ENCODE data around the gene NME3.
"Not testable (repeated sequence)": the region's sequence is repeated elsewhere in the genome, so short reads cannot be mapped to it uniquely, and the experiment has no call there.

The NME3 gene

DNA sequence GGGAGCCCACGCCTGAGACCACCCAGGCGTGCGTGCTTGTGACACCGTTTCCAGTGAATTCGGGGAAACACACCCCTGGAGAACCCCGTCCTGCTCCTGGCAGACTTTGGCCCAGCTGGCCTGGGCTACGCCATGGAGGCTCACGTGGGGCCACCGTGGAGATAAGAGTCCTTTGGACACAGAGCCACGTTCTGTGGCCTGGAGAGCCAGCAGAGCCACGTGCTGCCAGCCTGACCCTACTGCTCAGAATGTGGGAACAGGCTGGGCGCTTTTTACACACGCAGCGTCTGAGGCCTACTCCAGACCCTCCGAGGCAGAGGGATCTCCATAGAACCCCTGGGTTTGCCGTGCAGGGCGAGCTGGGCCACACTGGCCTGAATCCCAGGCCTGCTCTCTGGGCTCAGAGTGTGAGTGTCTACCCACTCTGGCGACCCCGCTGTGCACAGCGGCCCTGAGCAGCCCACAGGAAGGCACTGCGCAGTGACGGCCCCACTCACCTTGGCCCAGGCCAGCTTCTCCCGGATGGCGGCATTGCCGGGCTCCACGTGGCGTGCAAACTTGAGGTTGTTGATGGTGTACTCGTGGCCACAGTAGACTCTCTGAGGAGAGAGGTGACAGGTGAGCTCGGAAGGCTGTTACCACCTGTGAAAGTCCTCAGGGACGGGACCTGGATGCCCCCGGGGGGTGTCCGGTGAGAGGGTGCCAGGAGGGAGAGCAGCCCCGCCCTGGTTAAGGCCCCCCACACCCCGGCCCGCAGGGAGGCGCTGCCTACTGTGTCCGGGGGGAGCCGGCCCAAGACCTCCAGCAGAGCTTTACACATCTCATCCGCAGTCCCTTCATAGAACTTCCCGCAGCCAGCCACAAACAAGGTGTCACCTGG, 45.3 kb upstream of the NME3 start:
- H3K27me3 ChIP-seq = no peaks in the 10 kb centered on the region
- peaks cover 16 to 86% (median 53%) of the 10 kb centered on the region in 11 experiments for H3K36me3 ChIP-seq

DNA sequence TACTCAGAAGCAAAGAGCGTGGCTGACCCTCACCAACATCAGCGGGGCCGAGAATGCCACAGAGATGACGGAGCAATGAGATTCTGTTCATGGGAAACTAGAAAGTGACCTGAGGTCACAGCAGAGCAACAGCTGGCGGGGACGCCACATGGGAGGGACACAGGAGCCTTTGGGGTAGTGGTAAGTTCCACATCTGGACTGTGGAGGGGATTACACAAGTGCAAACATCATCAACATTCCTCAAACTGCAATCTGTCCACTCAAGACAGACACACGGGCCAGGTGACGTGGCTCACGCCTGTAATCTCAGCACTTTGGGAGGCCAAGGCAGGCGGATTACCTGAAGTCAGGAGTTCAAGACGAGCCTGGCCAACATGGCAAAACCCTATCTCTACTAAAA, 44.1 kb upstream of the NME3 start:
- Histone ChIP-seq H3K27me3 (no peaks in the 10 kb centered on the region), H3K4me3 (no peak overlapping the region), H4K20me1 (peaks cover 0 to 43% (median 8%) of the 10 kb centered on the region in 11 experiments; a peak in 9 of 22 replicates), H3K27ac (no peak overlapping the region), H3K4me2 (no peak overlapping the region), H3K4me1 (peaks cover 5 to 12% (median 11%) of the 10 kb centered on the region in 10 experiments; a peak in 16 of 20 replicates), H3K36me3 (peaks cover 16 to 86% (median 48%) of the 10 kb centered on the region in 11 experiments), H3K9me3 (replicated peaks in 1 of 11) (no peaks in the 10 kb centered on the region), H3K9ac (no peak overlapping the region)
- TF ChIP-seq Cebpa-rat (IDR thresholded peaks at IDR 0.05) = no peak

More for the DNA sequence above, 45.3 kb upstream of the NME3 start:
- peaks cover 5 to 12% (median 11%) of the 10 kb centered on the region in 10 experiments; a peak in 16 of 20 replicates for H3K4me1 ChIP-seq
- H3K4me3 ChIP-seq = no peak overlapping the region
- no peak overlapping the region; a peak in 1 of 22 replicates for H3K9ac ChIP-seq
- H3K4me2 ChIP-seq = no peak overlapping the region
- H4K20me1 ChIP-seq = peaks cover 0 to 46% (median 6%) of the 10 kb centered on the region in 11 experiments; a peak in 11 of 22 replicates
- TF ChIP-seq Cebpa-rat (IDR thresholded peaks at IDR 0.05) = no peak
- no peak overlapping the region for H3K27ac ChIP-seq
- H3K9me3 ChIP-seq (replicated peaks in 1 of 11) = no peaks in the 10 kb centered on the region

DNA sequence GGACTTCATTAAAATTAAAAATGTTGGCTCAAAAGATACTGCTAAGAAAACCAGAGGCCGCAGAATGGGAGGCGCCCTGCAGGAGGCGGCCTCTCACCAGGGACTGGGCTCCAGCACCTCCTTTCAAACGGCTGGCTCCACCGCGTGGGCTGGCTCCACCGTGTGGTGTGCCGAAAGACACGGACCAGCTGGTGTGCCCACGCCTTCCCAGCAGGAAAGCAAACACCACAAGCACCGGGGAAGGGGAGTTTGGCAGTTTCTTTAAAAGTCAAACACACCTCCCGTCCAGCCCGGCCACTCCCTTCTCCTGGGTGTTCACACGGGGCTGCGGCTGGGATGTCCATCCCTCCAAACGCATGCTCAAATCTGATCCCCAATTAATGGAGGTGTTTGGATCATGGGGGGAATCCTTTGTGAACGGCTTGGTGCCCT, 41.4 kb upstream of the NME3 start:
- H3K27ac ChIP-seq = peak overlapping the region in 5 of 11 experiments; percentile 16 to 60 (median 56); a peak in 8 of 22 replicates
- H3K4me2 ChIP-seq = peak overlapping the region in 9 of 11 experiments; percentile 4 to 47 (median 36); a peak in 13 of 22 replicates
- H3K4me3 ChIP-seq = no peak overlapping the region
- H3K9ac ChIP-seq = peak overlapping the region in 6 of 11 experiments; percentile 17 to 47 (median 38); a peak in 7 of 22 replicates
- H3K9me3 ChIP-seq (replicated peaks in 1 of 11) = no peaks in the 10 kb centered on the region
- H3K36me3 ChIP-seq = peaks cover 38 to 86% (median 59%) of the 10 kb centered on the region in 11 experiments
- H4K20me1 ChIP-seq = peaks cover 0 to 36% (median 9%) of the 10 kb centered on the region in 11 experiments; a peak in 8 of 22 replicates
- H3K27me3 ChIP-seq = no peaks in the 10 kb centered on the region
- no peak for TF ChIP-seq Cebpa-rat (IDR thresholded peaks at IDR 0.05)
- peaks cover 5 to 12% (median 11%) of the 10 kb centered on the region in 10 experiments; a peak in 16 of 20 replicates for H3K4me1 ChIP-seq

DNA sequence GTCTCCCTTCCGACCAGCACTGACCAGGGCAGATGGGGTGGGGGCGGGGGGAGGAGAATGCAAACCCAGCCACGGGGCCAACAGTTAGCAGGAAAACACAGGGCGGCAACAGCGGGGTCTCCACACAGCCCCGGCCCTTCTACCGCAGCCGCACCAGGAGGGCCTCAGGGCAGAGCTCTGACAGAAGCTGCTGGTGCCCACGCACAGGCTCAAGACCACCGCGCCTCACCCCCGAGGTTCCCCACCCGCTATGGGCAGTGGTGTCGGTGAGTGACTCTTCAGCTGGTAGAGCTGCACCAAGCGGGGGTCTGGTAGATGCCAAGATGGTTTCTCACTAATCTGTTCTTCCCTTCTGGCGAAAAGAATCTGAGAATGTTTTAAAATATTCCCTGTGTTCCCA, 39.2 kb upstream of the NME3 start:
- Histone ChIP-seq H3K27ac (no peak overlapping the region), H3K36me3 (peaks cover 33 to 85% (median 57%) of the 10 kb centered on the region in 11 experiments), H3K9me3 (replicated peaks in 1 of 11) (no peaks in the 10 kb centered on the region), H4K20me1 (peaks cover 0 to 36% (median 5%) of the 10 kb centered on the region in 11 experiments; a peak in 5 of 22 replicates), H3K27me3 (no peaks in the 10 kb centered on the region), H3K4me2 (no peak overlapping the region), H3K4me3 (no peak overlapping the region), H3K9ac (peak overlapping the region in 1 of 11 experiments; percentile 26; a peak in 1 of 22 replicates), H3K4me1 (peaks cover 5 to 12% (median 11%) of the 10 kb centered on the region in 10 experiments; a peak in 16 of 20 replicates)
- TF ChIP-seq Cebpa-rat (IDR thresholded peaks at IDR 0.05) = no peak

- H4K20me1 ChIP-seq = peaks cover 0 to 32% (median 5%) of the 10 kb centered on the region in 11 experiments; a peak in 4 of 22 replicates
- TF ChIP-seq Cebpa-rat (IDR thresholded peaks at IDR 0.05) = no peak
- H3K36me3 ChIP-seq = peaks cover 31 to 85% (median 57%) of the 10 kb centered on the region in 11 experiments
- no peak overlapping the region for H3K9ac ChIP-seq
- no peak overlapping the region for H3K4me3 ChIP-seq
- H3K27me3 ChIP-seq = no peaks in the 10 kb centered on the region
- no peak overlapping the region for H3K4me2 ChIP-seq
- H3K9me3 ChIP-seq (replicated peaks in 1 of 11) = no peaks in the 10 kb centered on the region
- peaks cover 5 to 14% (median 12%) of the 10 kb centered on the region in 10 experiments; a peak in 16 of 20 replicates for H3K4me1 ChIP-seq
- no peak overlapping the region for H3K27ac ChIP-seq
These were observed 38.8 kb upstream of the NME3 start for GRCh38 chr16:1810106-1810505.

DNA sequence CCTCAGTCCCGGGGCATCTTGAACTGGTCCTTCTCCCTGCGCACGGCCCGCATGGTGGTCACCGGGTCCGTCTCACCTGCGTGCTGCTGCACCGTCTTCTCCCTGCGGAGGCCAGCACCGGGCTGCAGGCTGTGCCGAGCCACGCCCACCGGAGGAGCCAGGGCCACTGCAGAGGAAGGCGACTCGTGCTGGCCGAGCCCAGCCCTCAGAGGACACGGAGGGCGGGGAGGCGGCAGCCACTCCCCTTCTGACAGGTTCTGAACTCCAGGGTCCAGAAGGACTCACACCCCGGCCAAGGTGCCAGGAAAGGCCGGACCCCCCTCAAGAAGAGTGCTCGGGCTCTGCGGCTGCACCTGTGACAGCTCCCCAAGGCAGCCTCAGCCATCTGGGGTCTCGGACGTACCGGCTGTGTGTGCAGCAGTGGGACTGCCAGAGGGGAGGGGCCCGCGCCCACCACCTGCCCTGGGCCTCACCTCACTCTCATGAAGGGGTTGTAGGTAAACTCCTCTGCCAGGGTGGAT, 38.0 kb upstream of the NME3 start:
- Histone ChIP-seq H4K20me1 (peaks cover 0 to 30% (median 5%) of the 10 kb centered on the region in 11 experiments; a peak in 4 of 22 replicates), H3K27ac (no peak overlapping the region), H3K4me3 (no peak overlapping the region), H3K27me3 (no peaks in the 10 kb centered on the region), H3K9ac (no peak overlapping the region), H3K9me3 (replicated peaks in 1 of 11) (no peaks in the 10 kb centered on the region), H3K4me1 (peaks cover 5 to 21% (median 12%) of the 10 kb centered on the region in 10 experiments; a peak in 19 of 20 replicates), H3K4me2 (no peak overlapping the region), H3K36me3 (peaks cover 31 to 81% (median 56%) of the 10 kb centered on the region in 11 experiments)
- TF ChIP-seq Cebpa-rat (IDR thresholded peaks at IDR 0.05) = no peak

DNA sequence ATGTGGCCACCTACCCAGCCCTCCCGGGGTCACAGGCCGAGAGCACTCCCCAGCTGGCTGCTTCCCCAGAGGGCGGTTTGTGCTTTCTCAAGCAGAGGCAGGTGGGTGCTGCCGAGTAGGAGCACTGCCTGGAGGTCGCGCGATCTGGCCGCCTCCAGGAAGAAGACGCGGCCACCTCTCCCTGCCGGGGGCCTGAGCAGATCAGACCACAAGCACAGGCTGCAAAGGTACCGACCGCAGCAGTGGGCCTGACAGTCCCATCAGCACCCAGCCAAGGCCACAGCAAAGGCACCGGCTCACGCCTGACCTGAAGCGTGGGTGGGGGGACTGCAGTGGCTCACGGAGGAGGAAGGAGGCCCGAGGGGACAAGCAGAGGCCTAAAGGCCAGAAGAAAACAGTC, 37.3 kb upstream of the NME3 start:
- TF ChIP-seq Cebpa-rat (IDR thresholded peaks at IDR 0.05) = no peak
- Histone ChIP-seq H3K27ac (no peak overlapping the region), H3K4me3 (no peak overlapping the region), H3K27me3 (no peaks in the 10 kb centered on the region), H3K36me3 (peaks cover 31 to 75% (median 50%) of the 10 kb centered on the region in 11 experiments), H3K4me2 (no peak overlapping the region), H3K4me1 (peaks cover 5 to 22% (median 13%) of the 10 kb centered on the region in 10 experiments; a peak in 19 of 20 replicates), H3K9ac (no peak overlapping the region), H3K9me3 (replicated peaks in 1 of 11) (no peaks in the 10 kb centered on the region), H4K20me1 (peaks cover 0 to 26% (median 5%) of the 10 kb centered on the region in 11 experiments; a peak in 4 of 22 replicates)

GRCh38 chr16:1807626-1808025, 36.3 kb upstream of the NME3 start:
- no peak overlapping the region for H3K9ac ChIP-seq
- H4K20me1 ChIP-seq = peaks cover 0 to 15% (median 0%) of the 10 kb centered on the region in 11 experiments; a peak in 4 of 22 replicates
- peaks cover 0 to 16% (median 6%) of the 10 kb centered on the region in 10 experiments; a peak in 17 of 20 replicates for H3K4me1 ChIP-seq
- H3K27ac ChIP-seq = no peak overlapping the region
- H3K9me3 ChIP-seq (replicated peaks in 1 of 11) = no peaks in the 10 kb centered on the region
- TF ChIP-seq Cebpa-rat (IDR thresholded peaks at IDR 0.05) = no peak
- peaks cover 31 to 72% (median 50%) of the 10 kb centered on the region in 11 experiments for H3K36me3 ChIP-seq
- H3K4me3 ChIP-seq = no peak overlapping the region
- H3K27me3 ChIP-seq = no peaks in the 10 kb centered on the region
- H3K4me2 ChIP-seq = no peak overlapping the region

DNA sequence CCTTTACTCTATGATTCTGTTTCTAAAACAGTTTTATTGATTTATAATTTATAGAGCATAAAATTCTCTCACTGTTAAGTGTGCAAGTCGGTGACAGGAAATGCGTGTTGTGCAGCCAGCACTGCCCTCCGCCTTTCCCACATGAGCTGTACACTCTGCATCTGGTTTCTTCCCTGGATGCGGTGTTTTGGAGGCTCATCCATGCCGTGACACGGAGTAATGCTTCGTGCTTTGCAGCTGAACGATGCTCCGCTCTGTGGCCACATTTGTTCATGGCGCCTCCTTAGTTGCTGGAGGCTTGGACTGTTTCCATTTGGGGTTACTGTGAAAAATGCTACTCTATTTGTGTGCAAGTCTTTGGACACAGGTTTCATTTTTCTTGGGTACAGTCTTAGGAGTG, 29.4 kb upstream of the NME3 start:
- H3K4me1 ChIP-seq = peaks cover 0 to 11% (median 3%) of the 10 kb centered on the region in 10 experiments; a peak in 8 of 20 replicates
- H3K36me3 ChIP-seq = peaks cover 0 to 30% (median 12%) of the 10 kb centered on the region in 11 experiments; a peak in 14 of 22 replicates
- no peak overlapping the region for H3K4me2 ChIP-seq
- H3K27me3 ChIP-seq = no peaks in the 10 kb centered on the region
- no peak overlapping the region for H3K27ac ChIP-seq
- TF ChIP-seq Cebpa-rat (IDR thresholded peaks at IDR 0.05) = no peak
- no peak overlapping the region for H3K9ac ChIP-seq
- no peak overlapping the region for H3K4me3 ChIP-seq
- no peaks in the 10 kb centered on the region for H4K20me1 ChIP-seq
- peaks cover 29 to 39% (median 33%) of the 10 kb centered on the region in 11 experiments for H3K9me3 ChIP-seq (replicated peaks in 1 of 11)

GRCh38 chr16:1799263-1799662, 27.9 kb upstream of the NME3 start:
- not testable (repeated sequence) for H3K4me2 ChIP-seq, H3K4me1 ChIP-seq, H4K20me1 ChIP-seq, H3K9ac ChIP-seq, H3K4me3 ChIP-seq, H3K27me3 ChIP-seq, H3K27ac ChIP-seq
- H3K36me3 ChIP-seq = peaks cover 0 to 26% (median 8%) of the 10 kb centered on the region in 11 experiments; a peak in 10 of 22 replicates
- peaks cover 29 to 39% (median 33%) of the 10 kb centered on the region in 11 experiments for H3K9me3 ChIP-seq (replicated peaks in 1 of 11)

Measured in BLaER1 treated with 17β-estradiol and CSF1 and Interleukin-3, amounts not matched to agents 10 nM and 100 nM (cell line).